A673 (cell line): ENCODE data around the gene MRPS11. TPM values are rescaled to one million over a fixed set of nuclear protein-coding genes. Genes with fewer than 3 reads are reported as not detected.

Experiments used
- BruUV-seq: library from RNA; stranded (reverse); fragments of 400-500 nt; replicated peaks from 2 replicates; lab custom pipeline; 2021; lab: Mats Ljungman, UMichigan
- CTCF ChIA-PET: fragments of 300-600 bp; sonication (Branson Sonifier 250); formaldehyde crosslinking; loops from one replicate; lab custom pipeline; 2022; ENCODE audit warnings: antibody characterized with exemption; lab: Charles Lee
- POLR2A ChIA-PET: fragments of 300-600 bp; sonication (Branson Sonifier 250); formaldehyde crosslinking; loops from one replicate; lab custom pipeline; 2022; ENCODE audit warnings: antibody characterized with exemption; ENCODE audit not compliant: low non-redundant PET; lab: Charles Lee
- DNase-seq: peaks from one replicate; pipeline ENCODE4 v3.0.0-alpha.2; 2015; ENCODE audit warnings: low spot score
- H3K27ac ChIP-seq: fragments of 200-600 bp; sonication (generic); 2 replicates; pipeline ENCODE4 v1.5.1; 2016; ENCODE audit warnings: mixed run types, low read depth, mild to moderate bottlenecking, mixed read lengths, antibody characterized with exemption, low read length; ENCODE audit not compliant: poor library complexity, severe bottlenecking
- H3K27me3 ChIP-seq: fragments of 200-600 bp; sonication (generic); replicated peaks from 2 replicates; pipeline ENCODE4 v1.6.1; 2017; ENCODE audit warnings: mixed run types, low read depth, mild to moderate bottlenecking, mixed read lengths, antibody characterized with exemption, low read length; ENCODE audit not compliant: insufficient read depth, poor library complexity
- H3K36me3 ChIP-seq: fragments of 200-600 bp; sonication (generic); 2 replicates; pipeline ENCODE4 v1.6.1; 2016; ENCODE audit warnings: mixed run types, mild to moderate bottlenecking, mixed read lengths, antibody characterized with exemption, low read length; ENCODE audit not compliant: insufficient read depth, poor library complexity, severe bottlenecking
- H3K4me1 ChIP-seq: fragments of 200-600 bp; sonication (generic); 2 replicates; pipeline ENCODE4 v1.6.1; 2017; ENCODE audit warnings: mixed run types, mild to moderate bottlenecking, mixed read lengths, antibody characterized with exemption, low read length; ENCODE audit not compliant: insufficient read depth, poor library complexity, severe bottlenecking
- H3K4me3 ChIP-seq: fragments of 200-600 bp; sonication (generic); 2 replicates; pipeline ENCODE4 v1.5.1; 2016; ENCODE audit warnings: low read depth, mixed run types, mild to moderate bottlenecking, mixed read lengths, low read length; ENCODE audit not compliant: poor library complexity, severe bottlenecking
- H3K9me3 ChIP-seq: fragments of 200-600 bp; sonication (generic); 2 replicates; pipeline ENCODE4 v1.6.1; 2016; ENCODE audit warnings: mixed run types, low read depth, mild to moderate bottlenecking, mixed read lengths, antibody characterized with exemption, low read length; ENCODE audit not compliant: poor library complexity, severe bottlenecking
- EZH2 ChIP-seq: fragments of 200-600 bp; sonication (generic); IDR thresholded peaks from 2 replicates; pipeline ENCODE4 v1.6.1; 2017; ENCODE audit warnings: borderline replicate concordance, low read depth, mild to moderate bottlenecking, mixed read lengths, antibody characterized with exemption, low read length; ENCODE audit not compliant: poor library complexity, severe bottlenecking
- intact Hi-C: fragments of 100-400 bp; cut with micrococcal nuclease; formaldehyde crosslinking; loops from one replicate; pipeline ENCODE4 v1.10.0; 2022; ENCODE audit not compliant: unreplicated experiment
- total RNA-seq: library from RNA; stranded (reverse); gene quantifications from 2 replicates; pipeline ENCODE4 v1.2.3, GENCODE V29; 2021
- TF ChIP-seq, protein P1 (sequence below): fragments of 300-800, 200-600 bp; sonication (generic); conservative IDR thresholded peaks from 2 replicates; pipeline ENCODE4 v1.5.1; 2017; ENCODE audit warnings: low read depth, mild to moderate bottlenecking, antibody characterized with exemption, low read length, moderate library complexity, mixed read lengths

MRPS11 gene
- total RNA-seq, 1 experiment from 2014 or later = 90.0 TPM

- intact Hi-C loops = no loop called here
- no peak for DNase-seq
- H3K36me3 ChIP-seq = no peaks in the 10 kb centered on the region
- no TSS peak for BruUV-seq
- H3K4me1 ChIP-seq = no peaks in the 10 kb centered on the region
- H3K4me3 ChIP-seq = no peak overlapping the region
- ChIA-PET POLR2A (no interaction called here), CTCF (no interaction called here)
- no peak overlapping the region for H3K27ac ChIP-seq
- TF ChIP-seq EZH2 = no peak
- TF ChIP-seq, protein P1, sequence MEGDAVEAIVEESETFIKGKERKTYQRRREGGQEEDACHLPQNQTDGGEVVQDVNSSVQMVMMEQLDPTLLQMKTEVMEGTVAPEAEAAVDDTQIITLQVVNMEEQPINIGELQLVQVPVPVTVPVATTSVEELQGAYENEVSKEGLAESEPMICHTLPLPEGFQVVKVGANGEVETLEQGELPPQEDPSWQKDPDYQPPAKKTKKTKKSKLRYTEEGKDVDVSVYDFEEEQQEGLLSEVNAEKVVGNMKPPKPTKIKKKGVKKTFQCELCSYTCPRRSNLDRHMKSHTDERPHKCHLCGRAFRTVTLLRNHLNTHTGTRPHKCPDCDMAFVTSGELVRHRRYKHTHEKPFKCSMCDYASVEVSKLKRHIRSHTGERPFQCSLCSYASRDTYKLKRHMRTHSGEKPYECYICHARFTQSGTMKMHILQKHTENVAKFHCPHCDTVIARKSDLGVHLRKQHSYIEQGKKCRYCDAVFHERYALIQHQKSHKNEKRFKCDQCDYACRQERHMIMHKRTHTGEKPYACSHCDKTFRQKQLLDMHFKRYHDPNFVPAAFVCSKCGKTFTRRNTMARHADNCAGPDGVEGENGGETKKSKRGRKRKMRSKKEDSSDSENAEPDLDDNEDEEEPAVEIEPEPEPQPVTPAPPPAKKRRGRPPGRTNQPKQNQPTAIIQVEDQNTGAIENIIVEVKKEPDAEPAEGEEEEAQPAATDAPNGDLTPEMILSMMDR = no peak
- no peaks in the 10 kb centered on the region for H3K27me3 ChIP-seq
- H3K9me3 ChIP-seq = no peaks in the 10 kb centered on the region
Measured at GRCh38 chr15:88493844-88494243, 26.3 kb downstream of the MRPS11 start.

DNA sequence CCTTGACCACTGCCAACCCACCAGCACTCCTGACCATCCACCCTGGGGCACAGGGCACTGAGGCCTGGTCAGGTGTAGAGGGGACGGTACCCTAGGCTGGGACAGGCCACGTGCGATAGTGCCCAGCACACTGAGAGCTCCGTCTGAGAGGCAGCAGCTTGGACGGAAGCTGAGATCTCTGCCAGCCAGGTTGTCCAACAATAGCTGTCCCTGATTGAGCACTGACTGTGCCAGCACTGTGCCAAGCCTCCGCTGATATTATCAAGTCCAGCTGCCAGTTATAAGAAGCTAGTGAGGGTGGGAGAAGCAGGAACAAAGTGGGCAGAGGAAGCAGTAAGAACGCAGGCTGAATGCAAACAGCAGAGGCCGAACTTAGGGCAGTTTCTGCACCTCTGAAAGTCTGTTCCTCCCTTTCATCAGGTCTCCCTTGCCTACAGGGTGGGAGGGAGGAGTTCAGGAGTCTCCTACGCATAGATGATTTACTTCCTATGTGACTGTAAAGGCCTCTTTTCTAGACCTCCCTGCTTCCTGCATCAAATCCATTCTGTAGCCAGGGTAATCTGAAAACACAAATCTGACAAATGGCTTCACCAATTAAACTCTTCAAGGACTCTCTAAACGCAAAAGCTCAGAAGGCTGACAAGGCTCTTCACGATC, 29.7 kb downstream of the MRPS11 start:
- no TSS peak for BruUV-seq
- CTCF ChIA-PET = no interaction called here
- no peak overlapping the region for H3K4me3 ChIP-seq
- intact Hi-C loops = no loop called here
- no peaks in the 10 kb centered on the region for H3K9me3 ChIP-seq
- no peaks in the 10 kb centered on the region for H3K4me1 ChIP-seq
- H3K27ac ChIP-seq = no peak overlapping the region
- TF ChIP-seq, protein P1 = no peak
- no peak for TF ChIP-seq EZH2
- POLR2A ChIA-PET = no interaction called here
- no peak for DNase-seq
- no peaks in the 10 kb centered on the region for H3K27me3 ChIP-seq
- no peaks in the 10 kb centered on the region for H3K36me3 ChIP-seq

- POLR2A ChIA-PET = no interaction called here
- DNase-seq = no peak
- CTCF ChIA-PET = no interaction called here
- no peaks in the 10 kb centered on the region for H3K36me3 ChIP-seq
- H3K27ac ChIP-seq = no peak overlapping the region
- no peak for TF ChIP-seq EZH2
- TF ChIP-seq, protein P1 = no peak
- no peak overlapping the region for H3K4me3 ChIP-seq
- intact Hi-C loops = no loop called here
- no TSS peak for BruUV-seq
- H3K4me1 ChIP-seq = no peaks in the 10 kb centered on the region
- no peaks in the 10 kb centered on the region for H3K9me3 ChIP-seq
- no peaks in the 10 kb centered on the region for H3K27me3 ChIP-seq
Measured at GRCh38 chr15:88498996-88499395, 31.5 kb downstream of the MRPS11 start.
